Muscle layer of duodenum (tissue), 2 donors: ENCODE results near the gene MME.
"Not testable (repeated sequence)": the region's sequence is repeated elsewhere in the genome, so short reads cannot be mapped to it uniquely, and the experiment has no call there.

Source experiments
- H3K27ac ChIP-seq: one replicate; pipeline ENCODE4 v1.7.0; 2013; ENCODE audit warnings: mild to moderate bottlenecking, low read length
- H3K27me3 ChIP-seq: one replicate; pipeline ENCODE4 v1.7.0; 2013; ENCODE audit warnings: low read depth, mild to moderate bottlenecking, control low read depth, low read length
- H3K36me3 ChIP-seq, 2 donors: one replicate each; pipeline ENCODE4 v1.7.0; 2013; ENCODE audit warnings: low read length in 2 of 2, control low read depth in 1 of 2, mild to moderate bottlenecking in 1 of 2; ENCODE audit not compliant: insufficient read depth in 2 of 2, control insufficient read depth in 1 of 2
- H3K4me1 ChIP-seq, 2 donors: one replicate each; pipeline ENCODE4 v1.7.0; 2013; ENCODE audit warnings: low read length in 2 of 2, mild to moderate bottlenecking in 2 of 2, control low read depth in 1 of 2, moderate library complexity in 1 of 2; ENCODE audit not compliant: insufficient read depth in 2 of 2, control insufficient read depth in 1 of 2
- H3K4me3 ChIP-seq, 2 donors: one replicate each; pipeline ENCODE4 v1.7.0; 2013; ENCODE audit warnings: low read length in 2 of 2, low read depth in 1 of 2, mild to moderate bottlenecking in 1 of 2
- H3K9me3 ChIP-seq, 2 donors: one replicate each; pipeline ENCODE4 v1.7.0; 2013; ENCODE audit warnings: low read length in 2 of 2, control low read depth in 1 of 2, mild to moderate bottlenecking in 1 of 2; ENCODE audit not compliant: control insufficient read depth in 1 of 2
- donor health status: healthy.

Gene MME

GRCh38 chr3:155110996-155111901, 31.1 kb downstream of the MME start:
- H3K27me3 ChIP-seq: no peaks in the 10 kb centered on the region

GRCh38 chr3:155111971-155112370, 31.9 kb downstream of the MME start:
- Histone ChIP-seq H3K27me3 (no peaks in the 10 kb centered on the region), H3K36me3 (no peaks in the 10 kb centered on the region), H3K27ac (no peak overlapping the region), H3K4me3 (no peak overlapping the region), H3K9me3 (no peaks in the 10 kb centered on the region), H3K4me1 (no peaks in the 10 kb centered on the region)

More at GRCh38 chr3:155110996-155111901, 31.1 kb downstream of the MME start:
- H3K36me3 ChIP-seq: no peaks in the 10 kb centered on the region
- H3K27ac ChIP-seq: no peak overlapping the region
- H3K9me3 ChIP-seq: no peaks in the 10 kb centered on the region
- no peaks in the 10 kb centered on the region for H3K4me1 ChIP-seq
- no peak overlapping the region for H3K4me3 ChIP-seq

GRCh38 chr3:155112661-155113389, 32.7 kb downstream of the MME start:
- H3K4me3 ChIP-seq: no peak overlapping the region
- H3K27ac ChIP-seq: no peak overlapping the region

GRCh38 chr3:155124745-155125144, 44.6 kb downstream of the MME start:
- H3K27ac ChIP-seq, H3K4me3 ChIP-seq, H3K27me3 ChIP-seq, H3K4me1 ChIP-seq, H3K9me3 ChIP-seq, H3K36me3 ChIP-seq: not testable (repeated sequence)

More at GRCh38 chr3:155112661-155113389, 32.7 kb downstream of the MME start:
- Histone ChIP-seq H3K36me3 (no peaks in the 10 kb centered on the region), H3K4me1 (no peaks in the 10 kb centered on the region), H3K9me3 (no peaks in the 10 kb centered on the region), H3K27me3 (no peaks in the 10 kb centered on the region)

- Histone ChIP-seq H3K4me3 (no peak overlapping the region), H3K4me1 (no peaks in the 10 kb centered on the region), H3K27ac (no peak overlapping the region), H3K36me3 (no peaks in the 10 kb centered on the region), H3K9me3 (no peaks in the 10 kb centered on the region), H3K27me3 (no peaks in the 10 kb centered on the region)
Measured at GRCh38 chr3:155129396-155129795, 49.3 kb downstream of the MME start.

GRCh38 chr3:155130001-155130400, 49.9 kb downstream of the MME start:
- H3K4me1 ChIP-seq: no peaks in the 10 kb centered on the region
- H3K27me3 ChIP-seq: no peaks in the 10 kb centered on the region
- H3K36me3 ChIP-seq: no peaks in the 10 kb centered on the region
- no peak overlapping the region for H3K27ac ChIP-seq
- H3K9me3 ChIP-seq: no peaks in the 10 kb centered on the region
- H3K4me3 ChIP-seq: no peak overlapping the region

GRCh38 chr3:155131104-155131503, 51.0 kb downstream of the MME start:
- H3K9me3 ChIP-seq: no peaks in the 10 kb centered on the region
- H3K4me1 ChIP-seq: no peaks in the 10 kb centered on the region
- H3K4me3 ChIP-seq: no peak overlapping the region
- no peaks in the 10 kb centered on the region for H3K27me3 ChIP-seq
- H3K27ac ChIP-seq: no peak overlapping the region
- no peaks in the 10 kb centered on the region for H3K36me3 ChIP-seq

GRCh38 chr3:155134311-155134710, 54.2 kb downstream of the MME start:
- not testable (repeated sequence) for H3K9me3 ChIP-seq, H3K36me3 ChIP-seq, H3K4me1 ChIP-seq, H3K4me3 ChIP-seq, H3K27me3 ChIP-seq, H3K27ac ChIP-seq

- Histone ChIP-seq H3K4me1 (no peaks in the 10 kb centered on the region), H3K4me3 (no peak overlapping the region), H3K27me3 (no peaks in the 10 kb centered on the region), H3K27ac (no peak overlapping the region), H3K36me3 (no peaks in the 10 kb centered on the region), H3K9me3 (no peaks in the 10 kb centered on the region)
Measured at GRCh38 chr3:155135003-155135402, 54.9 kb downstream of the MME start.

- no peaks in the 10 kb centered on the region for H3K36me3 ChIP-seq
- H3K27ac ChIP-seq: no peak overlapping the region
- H3K9me3 ChIP-seq: no peaks in the 10 kb centered on the region
Measured at GRCh38 chr3:155138677-155139076, 58.6 kb downstream of the MME start.

GRCh38 chr3:155147588-155147987, 67.5 kb downstream of the MME start:
- no peak overlapping the region for H3K27ac ChIP-seq
- no peaks in the 10 kb centered on the region for H3K4me1 ChIP-seq
- H3K36me3 ChIP-seq: peaks cover 0 to 4% of the 10 kb centered on the region in 2 donors
- H3K4me3 ChIP-seq: no peak overlapping the region
- no peaks in the 10 kb centered on the region for H3K9me3 ChIP-seq
- no peaks in the 10 kb centered on the region for H3K27me3 ChIP-seq

More at GRCh38 chr3:155138677-155139076, 58.6 kb downstream of the MME start:
- no peaks in the 10 kb centered on the region for H3K4me1 ChIP-seq
- no peak overlapping the region for H3K4me3 ChIP-seq
- H3K27me3 ChIP-seq: no peaks in the 10 kb centered on the region
